GM12872 (cell line): Measurements from ENCODE around the gene MINK1.

Experiments
- CTCF ChIP-seq: IDR thresholded peaks from 3 replicates; pipeline ENCODE4 v1.5.1; 2011; ENCODE audit warnings: low read depth, mild to moderate bottlenecking, low read length, moderate library complexity; ENCODE audit not compliant: insufficient read depth

Gene MINK1

DNA sequence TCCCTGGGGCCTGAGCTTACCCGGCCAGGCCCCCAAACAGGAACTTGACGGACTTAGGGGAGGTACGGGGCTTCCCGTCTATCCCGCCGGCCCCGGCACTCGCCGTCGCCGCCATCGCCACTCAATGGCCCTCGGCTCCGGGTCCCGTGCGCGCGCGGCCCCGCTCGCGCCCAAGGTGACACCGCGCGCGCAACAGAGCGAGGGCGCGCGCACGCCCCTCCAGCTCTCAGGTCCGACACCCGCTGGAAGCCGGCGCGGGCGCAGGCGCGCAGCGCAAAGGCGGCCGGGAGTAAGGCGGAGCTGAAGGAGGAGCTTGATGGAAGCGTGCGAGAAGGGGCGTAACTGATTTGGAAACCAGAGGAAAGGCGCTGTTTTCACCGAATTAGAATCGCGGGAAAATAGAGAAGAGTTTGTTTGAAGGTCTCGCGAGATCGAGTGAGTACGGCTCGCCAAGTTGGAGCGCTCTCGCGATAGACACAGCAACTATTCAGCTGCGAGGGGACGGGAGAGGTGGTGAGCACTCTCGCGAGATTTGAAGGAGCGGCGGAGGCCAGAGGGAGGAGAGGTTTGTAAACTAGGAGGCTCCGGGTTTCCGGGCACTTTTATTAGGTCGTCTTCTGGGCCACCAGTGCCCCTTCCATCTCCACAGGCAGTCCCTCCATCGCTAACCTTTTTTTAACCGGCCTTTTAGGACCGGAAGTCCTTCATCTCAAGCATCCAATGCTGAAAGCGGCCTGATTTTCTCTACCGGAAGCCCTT lies 106.8 kb downstream of the MINK1 start, which contains the start of the genes RNF167 and SLC25A11:
TSS of gene RNF167 (plus strand) at position 473 of the 759 bp plus-strand sequence. CDS start 642 bp downstream, outside the sequence.
TSS of gene SLC25A11 (minus strand) at position 251 of the 759 bp plus-strand sequence. CDS start at position 115, 136 bp downstream.
- no peak for TF ChIP-seq CTCF

GRCh38 chr17:4940555-4941318 lies 107.6 kb downstream of the MINK1 start:
- TF ChIP-seq CTCF = no peak

DNA sequence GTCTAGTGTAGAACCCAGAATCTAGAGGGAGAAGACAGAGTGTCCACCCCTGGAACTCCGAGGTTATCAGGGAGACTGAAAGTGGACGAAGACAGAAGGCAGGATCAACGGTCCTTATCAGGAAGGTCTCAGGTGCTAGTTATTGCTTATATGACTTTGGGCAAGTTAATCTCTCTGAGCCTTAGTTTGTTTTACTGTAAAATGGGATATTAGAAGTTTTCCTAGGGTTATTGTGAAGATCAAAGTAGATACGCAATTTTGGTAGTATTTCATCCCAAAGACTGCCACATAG lies 108.1 kb downstream of the MINK1 start:
- no peak for TF ChIP-seq CTCF

- TF ChIP-seq CTCF = no peak
These were observed 109.8 kb downstream of the MINK1 start for GRCh38 chr17:4942760-4943508.

GRCh38 chr17:4944163-4944553 lies 111.0 kb downstream of the MINK1 start:
- TF ChIP-seq CTCF = no peak

- TF ChIP-seq CTCF = no peak
These were observed 111.5 kb downstream of the MINK1 start for GRCh38 chr17:4944554-4945175.
